ENCODE measurements around the gene ANO5. TPM values are rescaled to one million over a fixed set of nuclear protein-coding genes. Genes with fewer than 3 reads are reported as not detected.

Gene ANO5
- total RNA-seq, 1 experiment from 2014 or later: not detected

DNA sequence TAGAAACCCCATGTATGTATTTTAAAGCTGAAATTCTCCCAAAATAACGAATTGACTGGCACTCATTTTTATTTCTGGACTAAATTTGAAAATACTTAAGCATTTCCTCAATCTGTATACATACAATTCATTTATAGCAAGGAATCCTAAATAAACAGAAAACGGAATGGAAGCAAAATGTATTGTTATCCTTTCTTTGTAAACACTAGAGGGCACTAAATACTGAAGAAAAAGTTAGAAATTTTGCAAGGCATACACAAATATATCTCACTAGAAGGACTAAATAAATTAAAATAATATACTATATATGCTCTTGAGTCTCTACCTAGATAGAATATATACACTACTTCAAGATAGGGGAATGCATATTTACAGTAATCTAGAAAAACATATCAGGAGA lies 23.1 kb upstream of the ANO5 start:
- Histone ChIP-seq H3K27me3 (ENCODE audit: low read length) (no peaks in the 10 kb centered on the region), H3K36me3 (ENCODE audit: insufficient read depth, low read length) (no peaks in the 10 kb centered on the region), H3K4me2 (ENCODE audit: low read depth, low read length, poor library complexity, severe bottlenecking) (no peak overlapping the region), H3K4me1 (ENCODE audit: low read length) (no peaks in the 10 kb centered on the region), H3K9me3 (ENCODE audit: low read length) (no peaks in the 10 kb centered on the region), H4K20me1 (ENCODE audit: insufficient read depth, low read depth, low read length) (no peaks in the 10 kb centered on the region), H3K4me3 (ENCODE audit: low read length) (no peak overlapping the region), H3K27ac (ENCODE audit: low read length) (no peak overlapping the region), H2AFZ (ENCODE audit: low read length) (no peak overlapping the region), H3K79me2 (ENCODE audit: low read length) (no peaks in the 10 kb centered on the region), H3K9me2 (replicated peaks; ENCODE audit: insufficient read depth, low read length) (no peaks in the 10 kb centered on the region), H3K9ac (ENCODE audit: low read length) (no peak overlapping the region)
- peak; percentile 46 for DNase-seq

- H3K36me3 ChIP-seq (ENCODE audit: insufficient read depth, low read length): no peaks in the 10 kb centered on the region
- no peak overlapping the region for H3K27ac ChIP-seq (ENCODE audit: low read length)
- no peaks in the 10 kb centered on the region for H3K27me3 ChIP-seq (ENCODE audit: low read length)
- no peak overlapping the region for H3K4me2 ChIP-seq (ENCODE audit: low read depth, low read length, poor library complexity, severe bottlenecking)
- H3K9me2 ChIP-seq (replicated peaks; ENCODE audit: insufficient read depth, low read length): no peaks in the 10 kb centered on the region
- no peaks in the 10 kb centered on the region for H3K4me1 ChIP-seq (ENCODE audit: low read length)
- no peaks in the 10 kb centered on the region for H3K9me3 ChIP-seq (ENCODE audit: low read length)
- H3K79me2 ChIP-seq (ENCODE audit: low read length): no peaks in the 10 kb centered on the region
- H4K20me1 ChIP-seq (ENCODE audit: insufficient read depth, low read depth, low read length): no peaks in the 10 kb centered on the region
- H3K9ac ChIP-seq (ENCODE audit: low read length): no peak overlapping the region
- no peak overlapping the region for H3K4me3 ChIP-seq (ENCODE audit: low read length)
- H2AFZ ChIP-seq (ENCODE audit: low read length): no peak overlapping the region
- no peak for DNase-seq
These were observed 19.4 kb upstream of the ANO5 start for GRCh38 chr11:22173532-22173931.

- no peak overlapping the region for H3K4me2 ChIP-seq (ENCODE audit: low read depth, low read length, poor library complexity, severe bottlenecking)
- H3K4me1 ChIP-seq (ENCODE audit: low read length): no peaks in the 10 kb centered on the region
- H4K20me1 ChIP-seq (ENCODE audit: insufficient read depth, low read depth, low read length): no peaks in the 10 kb centered on the region
- H3K9ac ChIP-seq (ENCODE audit: low read length): no peak overlapping the region
- no peaks in the 10 kb centered on the region for H3K27me3 ChIP-seq (ENCODE audit: low read length)
- DNase-seq: no peak
- H3K27ac ChIP-seq (ENCODE audit: low read length): no peak overlapping the region
- H3K9me2 ChIP-seq (replicated peaks; ENCODE audit: insufficient read depth, low read length): no peaks in the 10 kb centered on the region
- H3K36me3 ChIP-seq (ENCODE audit: insufficient read depth, low read length): no peaks in the 10 kb centered on the region
- no peak overlapping the region for H3K4me3 ChIP-seq (ENCODE audit: low read length)
- H3K79me2 ChIP-seq (ENCODE audit: low read length): no peaks in the 10 kb centered on the region
- no peaks in the 10 kb centered on the region for H3K9me3 ChIP-seq (ENCODE audit: low read length)
- no peak overlapping the region for H2AFZ ChIP-seq (ENCODE audit: low read length)
These were observed 15.7 kb upstream of the ANO5 start for GRCh38 chr11:22177186-22177585.

DNA sequence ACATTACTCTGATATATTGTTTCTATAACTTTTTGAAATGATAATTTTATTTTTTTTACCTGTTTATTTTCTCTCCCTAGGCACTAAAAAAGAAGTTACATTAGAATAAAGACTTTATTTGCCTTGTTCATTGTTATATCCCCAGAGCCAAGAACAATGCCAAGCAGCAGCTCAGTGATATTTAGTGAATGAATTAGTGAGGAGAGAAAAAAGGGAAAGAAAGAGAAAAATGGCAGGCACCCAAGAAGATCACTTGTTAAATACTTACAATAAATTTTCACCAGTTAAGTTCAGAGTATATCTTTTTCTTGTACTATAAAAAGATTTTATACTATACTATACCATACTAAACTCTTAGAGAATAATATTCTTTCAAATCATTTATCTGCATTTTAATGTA lies 13.3 kb upstream of the ANO5 start:
- Histone ChIP-seq H3K27me3 (ENCODE audit: low read length) (no peaks in the 10 kb centered on the region), H3K4me3 (ENCODE audit: low read length) (no peak overlapping the region), H3K27ac (ENCODE audit: low read length) (no peak overlapping the region), H3K79me2 (ENCODE audit: low read length) (no peaks in the 10 kb centered on the region), H2AFZ (ENCODE audit: low read length) (no peak overlapping the region), H3K4me2 (ENCODE audit: low read depth, low read length, poor library complexity, severe bottlenecking) (no peak overlapping the region), H3K36me3 (ENCODE audit: insufficient read depth, low read length) (no peaks in the 10 kb centered on the region), H3K9ac (ENCODE audit: low read length) (no peak overlapping the region), H3K4me1 (ENCODE audit: low read length) (no peaks in the 10 kb centered on the region), H3K9me2 (replicated peaks; ENCODE audit: insufficient read depth, low read length) (no peaks in the 10 kb centered on the region), H3K9me3 (ENCODE audit: low read length) (no peaks in the 10 kb centered on the region), H4K20me1 (ENCODE audit: insufficient read depth, low read depth, low read length) (no peaks in the 10 kb centered on the region)
- DNase-seq: no peak

DNA sequence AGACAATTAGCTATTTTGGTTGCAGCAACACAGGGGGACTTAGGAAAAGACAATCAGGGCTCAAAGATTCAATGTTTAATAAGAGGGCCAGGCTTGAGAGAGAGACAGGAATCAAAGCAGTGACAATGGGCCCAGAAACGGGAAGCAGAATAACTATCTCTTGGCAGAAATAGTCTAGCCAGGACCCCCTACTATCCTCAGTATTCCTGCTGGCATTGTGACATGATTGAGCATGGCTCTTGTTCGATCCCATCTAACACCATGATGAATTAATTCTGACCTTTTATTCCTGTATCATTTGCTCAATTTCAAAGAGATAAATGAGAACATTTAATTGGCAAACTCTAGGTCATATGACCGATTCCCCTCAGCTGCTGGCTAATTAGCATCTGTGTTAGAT lies 12.8 kb upstream of the ANO5 start:
- H3K4me2 ChIP-seq (ENCODE audit: low read depth, low read length, poor library complexity, severe bottlenecking): no peak overlapping the region
- H3K4me1 ChIP-seq (ENCODE audit: low read length): no peaks in the 10 kb centered on the region
- H3K36me3 ChIP-seq (ENCODE audit: insufficient read depth, low read length): no peaks in the 10 kb centered on the region
- H3K27ac ChIP-seq (ENCODE audit: low read length): no peak overlapping the region
- no peaks in the 10 kb centered on the region for H3K79me2 ChIP-seq (ENCODE audit: low read length)
- H3K9me3 ChIP-seq (ENCODE audit: low read length): no peaks in the 10 kb centered on the region
- no peaks in the 10 kb centered on the region for H3K27me3 ChIP-seq (ENCODE audit: low read length)
- no peaks in the 10 kb centered on the region for H4K20me1 ChIP-seq (ENCODE audit: insufficient read depth, low read depth, low read length)
- DNase-seq: no peak
- H2AFZ ChIP-seq (ENCODE audit: low read length): no peak overlapping the region
- H3K4me3 ChIP-seq (ENCODE audit: low read length): no peak overlapping the region
- no peaks in the 10 kb centered on the region for H3K9me2 ChIP-seq (replicated peaks; ENCODE audit: insufficient read depth, low read length)
- H3K9ac ChIP-seq (ENCODE audit: low read length): no peak overlapping the region

DNA sequence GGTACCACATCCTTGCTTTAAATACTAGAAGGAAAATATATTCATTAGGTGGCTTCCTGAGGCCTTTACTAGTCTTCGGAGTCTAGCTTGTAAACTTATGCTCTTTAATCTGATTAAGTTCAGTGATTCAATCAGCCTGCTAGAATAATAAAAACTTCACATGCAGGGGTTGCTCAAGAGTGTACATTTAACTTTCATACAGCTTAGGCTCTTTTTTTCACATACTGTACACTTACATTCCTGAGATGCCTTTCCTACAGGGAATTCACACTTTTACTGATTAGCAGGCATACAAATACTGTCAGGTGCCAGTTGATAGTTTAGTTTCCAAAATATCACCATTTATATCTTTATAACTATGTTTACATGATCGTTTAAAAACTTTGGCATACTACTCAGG lies 3.2 kb upstream of the ANO5 start:
- H3K4me1 ChIP-seq (ENCODE audit: low read length): no peaks in the 10 kb centered on the region
- DNase-seq: no peak
- H4K20me1 ChIP-seq (ENCODE audit: insufficient read depth, low read depth, low read length): no peaks in the 10 kb centered on the region
- no peaks in the 10 kb centered on the region for H3K79me2 ChIP-seq (ENCODE audit: low read length)
- no peak overlapping the region for H3K4me2 ChIP-seq (ENCODE audit: low read depth, low read length, poor library complexity, severe bottlenecking)
- no peaks in the 10 kb centered on the region for H3K9me3 ChIP-seq (ENCODE audit: low read length)
- H2AFZ ChIP-seq (ENCODE audit: low read length): no peak overlapping the region
- H3K9me2 ChIP-seq (replicated peaks; ENCODE audit: insufficient read depth, low read length): no peaks in the 10 kb centered on the region
- no peak overlapping the region for H3K27ac ChIP-seq (ENCODE audit: low read length)
- no peak overlapping the region for H3K9ac ChIP-seq (ENCODE audit: low read length)
- H3K4me3 ChIP-seq (ENCODE audit: low read length): no peak overlapping the region
- no peaks in the 10 kb centered on the region for H3K27me3 ChIP-seq (ENCODE audit: low read length)
- H3K36me3 ChIP-seq (ENCODE audit: insufficient read depth, low read length): no peaks in the 10 kb centered on the region

- Histone ChIP-seq H3K9ac (ENCODE audit: low read length) (no peak overlapping the region), H3K27me3 (ENCODE audit: low read length) (no peaks in the 10 kb centered on the region)
These were observed 1.9 kb upstream of the ANO5 start for GRCh38 chr11:22190827-22191463.

GRCh38 chr11:22192289-22192641 lies 620 bp upstream of the ANO5 start:
- no peak for DNase-seq
- Histone ChIP-seq H3K9ac (ENCODE audit: low read length) (no peak overlapping the region), H4K20me1 (ENCODE audit: insufficient read depth, low read depth, low read length) (no peaks in the 10 kb centered on the region), H3K9me3 (ENCODE audit: low read length) (no peaks in the 10 kb centered on the region), H3K4me2 (ENCODE audit: low read depth, low read length, poor library complexity, severe bottlenecking) (no peak overlapping the region), H3K79me2 (ENCODE audit: low read length) (no peaks in the 10 kb centered on the region), H3K9me2 (replicated peaks; ENCODE audit: insufficient read depth, low read length) (no peaks in the 10 kb centered on the region), H3K4me1 (ENCODE audit: low read length) (no peaks in the 10 kb centered on the region), H3K4me3 (ENCODE audit: low read length) (no peak overlapping the region), H2AFZ (ENCODE audit: low read length) (no peak overlapping the region), H3K27ac (ENCODE audit: low read length) (no peak overlapping the region), H3K36me3 (ENCODE audit: insufficient read depth, low read length) (no peaks in the 10 kb centered on the region), H3K27me3 (ENCODE audit: low read length) (no peaks in the 10 kb centered on the region)

More at GRCh38 chr11:22190827-22191463, 1.9 kb upstream of the ANO5 start:
- Histone ChIP-seq H2AFZ (ENCODE audit: low read length) (no peak overlapping the region), H4K20me1 (ENCODE audit: insufficient read depth, low read depth, low read length) (no peaks in the 10 kb centered on the region), H3K4me1 (ENCODE audit: low read length) (no peaks in the 10 kb centered on the region), H3K4me3 (ENCODE audit: low read length) (no peak overlapping the region), H3K79me2 (ENCODE audit: low read length) (no peaks in the 10 kb centered on the region), H3K9me3 (ENCODE audit: low read length) (no peaks in the 10 kb centered on the region), H3K9me2 (replicated peaks; ENCODE audit: insufficient read depth, low read length) (no peaks in the 10 kb centered on the region), H3K36me3 (ENCODE audit: insufficient read depth, low read length) (no peaks in the 10 kb centered on the region), H3K4me2 (ENCODE audit: low read depth, low read length, poor library complexity, severe bottlenecking) (no peak overlapping the region), H3K27ac (ENCODE audit: low read length) (no peak overlapping the region)
- no peak for DNase-seq
